ENCODE results near the gene LMF2. TPM values are rescaled to one million over a fixed set of nuclear protein-coding genes. Genes with fewer than 3 reads are reported as not detected.

Gene LMF2
- total RNA-seq, 1 donor from 2014 or later, result 82.9 TPM

DNA sequence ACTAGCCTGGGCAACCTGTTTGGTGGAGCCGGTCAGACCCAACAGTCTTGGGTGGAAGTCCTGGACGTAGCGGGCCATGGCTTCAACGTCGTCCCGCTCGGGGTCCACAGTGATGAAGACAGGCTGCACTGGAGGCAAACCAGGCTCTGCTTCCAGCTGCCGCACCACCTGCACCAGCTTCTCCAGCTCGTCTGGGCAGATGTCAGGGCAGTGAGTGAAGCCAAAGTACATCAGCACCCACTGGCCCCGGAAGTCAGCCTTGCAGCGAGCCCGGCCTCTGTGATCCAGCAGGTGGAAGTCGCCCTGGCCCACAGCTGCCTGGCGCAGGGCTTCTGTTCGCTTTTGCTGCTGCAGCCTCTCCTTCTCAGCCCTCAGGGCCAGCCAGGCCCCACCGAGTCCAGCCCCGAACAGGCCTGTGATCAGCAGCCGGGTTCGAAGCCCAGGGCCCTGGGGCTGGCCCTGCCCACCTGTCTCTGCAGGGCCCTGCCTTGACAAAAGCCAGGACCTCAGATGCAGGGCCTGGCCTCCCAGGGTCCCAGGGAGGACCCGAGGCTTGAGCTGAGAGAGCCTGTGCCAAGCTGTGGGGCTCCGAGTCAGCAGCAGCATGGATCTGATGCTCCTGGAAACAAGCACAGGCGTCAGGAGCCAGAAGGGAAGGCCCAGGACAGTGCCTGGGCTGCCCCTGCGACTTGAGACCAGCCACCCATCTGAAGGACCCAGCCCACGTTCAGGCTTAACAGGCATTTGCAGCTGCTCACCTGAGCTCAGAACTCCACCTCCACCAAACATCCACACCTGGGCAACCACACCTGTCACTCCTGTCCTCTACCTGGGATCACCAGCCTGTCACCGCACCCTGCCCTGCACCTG lies 16.5 kb upstream of the LMF2 start:
- Mint-ChIP-seq H3K9me3 (no peaks in the 10 kb centered on the region), H3K36me3 (ENCODE audit: low read depth) (peaks cover 6% of the 10 kb centered on the region), H3K27ac (ENCODE audit: unreplicated experiment) (no peak overlapping the region), H3K4me1 (peaks cover 17% of the 10 kb centered on the region), H3K27me3 (ENCODE audit: low read depth) (peaks cover 30% of the 10 kb centered on the region), H3K4me3 (peak overlapping the region; percentile 95)
- no peak for DNase-seq (ENCODE audit: low read depth, low spot score)
- TF ChIP-seq CTCF (conservative IDR thresholded peaks at IDR 0.05), result no peak

DNA sequence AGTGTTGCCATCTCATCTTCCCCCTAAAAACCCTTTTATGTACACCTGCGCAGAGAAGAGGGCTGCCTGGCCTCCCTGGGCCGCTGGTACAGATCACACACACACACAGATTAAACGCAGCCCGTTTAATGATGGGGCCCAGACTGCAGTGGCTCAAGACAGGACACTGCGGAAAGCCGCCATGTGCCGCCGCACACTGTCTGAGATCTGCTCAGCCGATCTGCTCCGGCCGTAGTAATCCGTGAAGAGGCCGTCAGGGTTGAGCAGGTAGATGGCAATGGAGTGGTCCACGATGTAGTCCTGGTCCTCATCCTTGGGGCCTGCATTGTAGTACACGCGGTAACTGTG lies 15.9 kb upstream of the LMF2 start:
- H3K36me3 Mint-ChIP-seq (ENCODE audit: low read depth), result peaks cover 6% of the 10 kb centered on the region
- peaks cover 24% of the 10 kb centered on the region for H3K27me3 Mint-ChIP-seq (ENCODE audit: low read depth)
- no peaks in the 10 kb centered on the region for H3K9me3 Mint-ChIP-seq
- peak overlapping the region; percentile 72 for H3K4me3 Mint-ChIP-seq
- H3K4me1 Mint-ChIP-seq, result peaks cover 17% of the 10 kb centered on the region
- TF ChIP-seq CTCF (conservative IDR thresholded peaks at IDR 0.05), result no peak
- no peak for DNase-seq (ENCODE audit: low read depth, low spot score)
- no peak overlapping the region for H3K27ac Mint-ChIP-seq (ENCODE audit: unreplicated experiment)

DNA sequence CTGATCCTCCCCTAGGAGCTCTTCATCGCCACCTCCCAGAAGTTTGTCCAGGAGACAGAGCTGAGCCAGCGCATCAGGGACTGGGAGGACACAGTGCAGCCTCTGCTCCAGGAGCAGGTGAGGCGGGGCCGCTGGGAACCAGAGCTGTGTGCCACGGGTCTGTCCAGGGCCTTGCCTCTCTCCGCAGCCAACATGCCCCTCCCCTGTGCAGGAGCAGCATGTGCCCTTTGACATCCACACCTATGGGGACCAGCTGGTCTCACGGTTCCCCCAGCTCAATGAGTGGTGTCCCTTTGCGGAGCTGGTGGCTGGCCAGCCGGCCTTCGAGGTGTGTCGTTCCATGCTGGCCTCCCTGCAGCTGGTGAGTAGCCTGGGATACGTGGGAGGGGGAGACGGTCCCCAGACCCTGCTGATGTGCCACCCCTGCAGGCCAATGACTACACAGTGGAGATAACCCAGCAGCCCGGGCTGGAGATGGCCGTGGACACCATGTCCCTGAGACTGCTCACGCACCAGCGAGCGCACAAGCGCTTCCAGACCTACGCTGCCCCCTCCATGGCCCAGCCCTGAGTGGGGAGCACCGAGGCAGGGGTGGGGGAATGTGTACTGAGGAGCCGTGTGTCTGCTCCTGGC lies 15.4 kb upstream of the LMF2 start:
- Mint-ChIP-seq H3K9me3 (no peaks in the 10 kb centered on the region), H3K4me3 (peak overlapping the region; percentile 72), H3K27ac (ENCODE audit: unreplicated experiment) (no peak overlapping the region), H3K27me3 (ENCODE audit: low read depth) (peaks cover 19% of the 10 kb centered on the region), H3K36me3 (ENCODE audit: low read depth) (peaks cover 4% of the 10 kb centered on the region), H3K4me1 (peaks cover 17% of the 10 kb centered on the region)
- DNase-seq (ENCODE audit: low read depth, low spot score), result no peak
- no peak for TF ChIP-seq CTCF (conservative IDR thresholded peaks at IDR 0.05)

GRCh38 chr22:50522208-50522805 lies 14.8 kb upstream of the LMF2 start:
- Mint-ChIP-seq H3K4me1 (peaks cover 12% of the 10 kb centered on the region), H3K36me3 (ENCODE audit: low read depth) (peaks cover 4% of the 10 kb centered on the region), H3K27ac (ENCODE audit: unreplicated experiment) (no peak overlapping the region), H3K9me3 (no peaks in the 10 kb centered on the region), H3K4me3 (no peak overlapping the region), H3K27me3 (ENCODE audit: low read depth) (peaks cover 12% of the 10 kb centered on the region)
- DNase-seq (ENCODE audit: low read depth, low spot score), result no peak
- TF ChIP-seq CTCF (conservative IDR thresholded peaks at IDR 0.05), result no peak

DNA sequence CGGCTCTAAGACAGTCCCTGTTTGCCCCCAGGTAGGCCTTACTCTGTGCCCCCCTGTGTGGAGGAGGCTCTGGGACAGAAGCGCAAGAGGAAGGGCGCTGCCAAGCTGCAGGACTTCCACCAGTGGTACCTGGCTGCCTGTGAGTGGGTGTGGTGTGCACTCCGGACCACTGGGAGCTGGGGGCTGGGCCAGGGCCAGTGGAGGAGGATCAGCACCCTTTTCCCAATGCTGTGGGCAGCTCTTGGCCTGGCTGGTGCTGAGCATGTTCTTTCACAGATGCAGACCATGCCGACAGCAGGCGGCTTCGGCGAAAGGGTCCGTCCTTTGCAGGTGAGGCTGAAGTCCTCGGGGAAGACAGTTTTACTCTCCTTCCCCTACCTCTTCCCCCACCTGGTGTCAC lies 14.2 kb upstream of the LMF2 start:
- DNase-seq (ENCODE audit: low read depth, low spot score), result no peak
- Mint-ChIP-seq H3K4me1 (peaks cover 6% of the 10 kb centered on the region), H3K27ac (ENCODE audit: unreplicated experiment) (no peak overlapping the region), H3K4me3 (no peak overlapping the region), H3K9me3 (no peaks in the 10 kb centered on the region), H3K36me3 (ENCODE audit: low read depth) (peaks cover 4% of the 10 kb centered on the region), H3K27me3 (ENCODE audit: low read depth) (peaks cover 6% of the 10 kb centered on the region)
- no peak for TF ChIP-seq CTCF (conservative IDR thresholded peaks at IDR 0.05)
